ENCODE results near the gene PLA2G6.

The PLA2G6 gene

DNA sequence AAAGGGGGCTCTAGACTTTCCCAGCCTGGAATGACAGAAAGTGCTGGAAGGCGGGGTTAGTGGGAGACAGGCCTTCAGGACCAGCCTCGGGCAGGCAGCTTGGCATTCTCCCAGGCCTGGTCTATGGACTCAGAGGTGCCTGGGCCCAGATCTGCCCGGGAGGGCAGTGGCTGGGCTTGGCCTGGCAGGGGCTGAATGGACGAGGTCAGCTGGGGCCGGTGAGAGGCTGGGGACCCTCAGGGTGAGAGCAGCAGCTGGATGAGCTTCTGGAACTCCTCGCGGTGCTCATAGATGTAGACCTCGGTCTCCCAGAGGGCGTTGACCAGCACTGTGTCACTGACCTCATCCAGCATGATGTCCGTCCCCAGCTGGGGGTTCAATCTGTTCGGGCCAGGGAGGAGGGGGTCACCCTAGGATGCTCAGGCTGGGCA lies 69.7 kb downstream of the PLA2G6 start:
- DNase-seq (ENCODE audit: low read depth in 2 of 3, low spot score in 1 of 3) = no peak

DNA sequence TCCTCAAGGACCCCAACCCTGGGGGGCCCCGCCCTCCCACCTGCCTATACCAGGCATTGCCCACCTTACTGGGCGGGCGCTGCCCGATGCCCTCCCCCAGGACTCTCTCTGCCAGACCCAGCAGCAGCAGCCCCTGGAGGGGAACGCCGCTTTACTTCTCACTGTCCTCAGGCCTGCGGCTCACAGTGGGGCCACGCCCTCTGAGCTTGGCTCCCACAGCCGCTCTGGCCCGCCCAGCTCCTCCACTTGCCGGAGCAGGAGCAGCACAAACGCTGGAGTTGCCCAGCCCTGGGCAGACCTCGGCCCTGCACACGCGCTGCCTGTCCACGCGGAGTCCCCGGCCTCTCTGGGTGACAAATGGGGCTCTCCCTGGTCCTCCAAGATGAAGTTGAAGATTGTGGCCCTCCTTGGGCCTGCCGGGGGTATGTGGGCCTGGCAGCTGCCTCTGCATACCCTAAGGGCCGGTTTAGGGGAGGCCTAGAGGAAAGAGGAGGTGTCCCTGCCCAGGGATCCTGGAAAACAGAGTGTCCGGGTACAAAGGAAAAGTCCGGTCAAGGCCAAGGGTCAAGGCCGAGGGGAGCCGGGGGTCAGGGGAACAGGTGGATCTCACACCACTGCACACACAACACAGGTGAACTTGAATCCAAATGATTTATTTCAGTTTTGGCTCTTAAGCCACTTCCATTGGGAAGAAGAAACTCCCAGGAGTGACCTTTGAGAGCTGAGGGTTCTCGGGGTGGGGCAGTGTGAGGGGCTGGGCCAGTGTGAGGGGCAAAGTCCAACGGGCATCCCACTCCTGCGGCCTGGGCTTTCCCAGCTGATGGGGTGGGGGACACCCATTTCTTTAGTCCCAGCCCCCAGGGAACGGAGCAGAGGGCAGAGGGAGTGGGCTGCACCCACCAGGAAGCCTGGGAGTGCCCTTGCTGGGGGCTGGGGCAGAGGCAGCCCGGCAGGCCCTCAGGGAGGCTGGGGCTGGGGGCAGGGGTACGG lies 70.5 kb downstream of the PLA2G6 start:
- DNase-seq (ENCODE audit: low read depth in 2 of 3, low spot score in 1 of 3) = no peak

DNA sequence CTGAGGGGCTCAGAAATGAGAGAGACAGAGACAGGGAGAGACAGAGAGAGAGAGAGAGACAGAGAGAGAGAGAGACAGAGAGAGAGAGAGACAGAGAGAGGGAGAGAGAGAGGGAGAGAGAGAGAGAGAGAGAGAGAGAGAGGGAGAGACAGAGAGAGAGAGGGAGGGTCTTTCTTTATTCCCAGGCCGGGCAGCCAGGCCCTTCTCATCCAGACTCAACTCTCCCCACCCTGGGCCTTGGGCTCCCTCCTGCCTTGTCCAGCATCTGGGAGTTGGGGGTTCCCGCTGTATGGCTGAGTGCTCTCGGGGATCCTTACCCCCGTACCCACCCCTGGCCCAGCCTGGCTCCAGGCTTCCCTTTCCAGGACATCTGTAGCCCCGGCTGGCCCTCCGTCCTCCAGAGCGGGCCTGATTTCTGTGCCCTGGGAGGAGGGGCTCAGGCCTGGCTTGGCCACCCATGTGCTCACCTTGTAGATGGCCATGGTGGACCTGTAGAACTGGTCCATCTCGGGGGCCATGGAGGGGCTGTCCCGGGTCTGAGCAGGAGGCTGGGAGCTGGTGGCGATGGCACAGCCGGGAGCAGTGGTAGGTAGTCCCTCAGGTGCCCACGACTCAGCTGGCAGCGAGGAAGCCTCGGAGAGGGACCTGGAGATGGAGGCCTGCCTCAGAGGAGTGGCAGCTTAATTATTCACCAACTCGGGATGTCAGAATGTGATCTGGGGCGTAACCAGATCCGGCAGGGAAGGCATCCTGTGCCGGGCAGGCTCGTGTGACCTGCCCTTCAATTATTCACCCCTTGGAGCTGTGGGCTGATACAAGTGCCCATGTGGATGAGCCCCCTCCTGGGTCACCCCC lies 71.4 kb downstream of the PLA2G6 start, which contains the start of gene BAIAP2L2:
TSS of gene BAIAP2L2 (minus strand) at position 677 of the 855 bp plus-strand sequence. CDS start at position 518, 159 bp downstream.
- DNase-seq (ENCODE audit: low read depth in 2 of 3, low spot score in 1 of 3) = no peak

DNA sequence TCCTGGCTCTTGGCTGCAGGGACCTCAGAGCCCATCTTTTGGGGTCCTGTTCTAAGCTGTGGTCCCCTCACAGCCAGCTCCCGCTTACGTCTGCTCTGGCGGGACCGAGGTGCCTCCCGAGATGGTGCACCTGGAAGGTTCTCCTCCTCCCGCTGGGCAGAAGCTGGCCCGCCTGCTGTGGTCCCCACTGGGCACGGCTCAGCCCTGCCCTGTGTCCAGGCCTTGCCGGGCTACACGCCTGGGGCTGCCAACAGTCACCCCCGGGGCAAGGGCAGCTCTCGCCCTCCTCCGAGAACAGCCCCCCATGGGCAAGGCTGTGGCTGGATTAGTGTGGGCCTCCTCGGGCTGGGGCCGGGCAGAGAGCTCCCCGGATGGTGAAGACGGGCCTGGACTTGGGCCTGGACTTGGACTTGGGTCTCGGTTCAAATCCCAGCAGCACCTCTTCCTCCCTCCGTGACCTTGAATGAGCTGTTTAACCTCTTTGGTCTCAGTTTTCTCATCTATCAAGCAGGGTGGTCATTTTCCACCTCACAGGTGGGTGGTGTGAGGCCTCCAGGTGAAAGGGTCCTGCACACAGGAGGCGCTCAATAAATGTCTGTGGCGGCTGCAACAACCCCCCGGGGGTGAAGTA lies 72.1 kb downstream of the PLA2G6 start:
- DNase-seq (ENCODE audit: low read depth in 2 of 3, low spot score in 1 of 3) = no peak

DNA sequence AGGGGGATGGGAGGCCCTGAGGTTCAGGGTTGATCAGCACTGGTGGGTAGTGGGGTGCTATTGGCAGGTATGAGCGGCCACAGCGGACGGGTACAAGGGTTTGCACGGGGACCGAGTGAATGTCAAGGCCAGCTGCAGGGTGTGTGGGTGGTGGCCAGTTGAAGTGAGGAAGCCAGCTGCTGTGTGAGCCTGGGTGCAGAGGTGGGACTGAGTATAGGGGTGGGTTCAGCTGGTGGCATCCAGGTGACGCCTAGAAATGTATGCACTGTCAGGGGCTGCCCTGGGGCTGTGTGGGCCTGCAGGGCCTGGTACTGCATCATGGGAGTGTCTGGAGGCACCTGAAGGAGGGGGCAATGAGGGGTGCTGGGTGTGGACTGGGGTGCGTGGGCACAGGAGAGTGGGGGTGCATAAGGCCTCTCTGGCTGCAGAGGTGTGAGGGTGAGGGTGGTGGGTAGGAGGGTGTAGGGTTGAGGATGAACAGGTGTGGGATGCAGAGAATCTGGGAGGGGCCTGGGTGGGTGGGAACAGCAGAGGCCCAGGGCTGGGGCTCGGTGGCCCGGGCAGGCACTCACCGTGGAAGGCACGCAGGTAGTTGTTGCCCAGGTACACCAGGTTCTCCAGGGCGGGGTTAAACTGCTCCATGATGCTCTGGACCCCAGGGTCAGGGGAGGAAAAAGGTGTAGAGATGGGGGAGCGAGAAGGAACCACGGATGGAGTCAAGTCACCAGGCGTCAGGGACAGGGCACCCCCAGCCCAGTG lies 72.9 kb downstream of the PLA2G6 start:
- DNase-seq (ENCODE audit: low read depth in 2 of 3, low spot score in 1 of 3) = no peak

DNA sequence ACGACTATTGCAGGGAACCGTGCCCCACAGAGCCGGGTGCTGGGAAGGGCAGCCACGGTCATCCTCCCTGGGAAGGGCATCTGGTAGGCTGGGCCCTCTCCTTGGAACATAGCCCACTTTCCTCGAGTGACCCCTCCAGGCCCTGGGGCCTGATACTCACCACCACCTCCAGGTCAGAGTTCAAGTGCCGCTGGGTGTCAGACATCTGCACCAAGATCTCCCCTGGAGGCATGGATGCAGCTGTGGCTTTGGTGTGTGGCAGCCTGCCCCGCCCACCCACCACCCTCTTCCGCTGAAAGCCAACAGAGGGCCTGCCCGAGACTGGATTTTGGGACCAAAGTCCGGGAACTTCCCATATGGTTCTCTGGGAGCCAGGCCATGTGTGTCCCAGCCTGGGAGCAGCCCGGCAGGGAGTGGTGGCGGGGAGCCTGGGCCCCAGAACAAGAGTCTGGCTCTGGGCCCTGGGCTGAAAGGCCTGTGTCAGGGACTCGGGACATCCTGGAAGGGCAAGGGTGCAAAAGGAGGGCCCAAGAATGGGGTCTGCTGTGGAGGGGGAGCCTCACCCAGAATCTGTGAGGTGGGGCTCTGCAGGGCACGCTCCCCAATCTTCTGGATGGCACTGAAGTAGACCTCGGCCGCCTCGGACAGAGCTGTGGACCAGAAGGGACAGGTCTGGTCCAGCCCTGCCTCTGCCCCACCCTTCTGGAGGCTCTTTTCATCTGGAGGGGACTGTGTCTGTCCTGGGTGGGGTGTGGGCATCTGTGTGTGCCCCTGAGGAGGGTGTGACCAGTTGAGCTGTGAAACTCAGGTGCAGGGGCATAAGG lies 73.7 kb downstream of the PLA2G6 start:
- DNase-seq (ENCODE audit: low read depth in 2 of 3, low spot score in 1 of 3) = no peak

DNA sequence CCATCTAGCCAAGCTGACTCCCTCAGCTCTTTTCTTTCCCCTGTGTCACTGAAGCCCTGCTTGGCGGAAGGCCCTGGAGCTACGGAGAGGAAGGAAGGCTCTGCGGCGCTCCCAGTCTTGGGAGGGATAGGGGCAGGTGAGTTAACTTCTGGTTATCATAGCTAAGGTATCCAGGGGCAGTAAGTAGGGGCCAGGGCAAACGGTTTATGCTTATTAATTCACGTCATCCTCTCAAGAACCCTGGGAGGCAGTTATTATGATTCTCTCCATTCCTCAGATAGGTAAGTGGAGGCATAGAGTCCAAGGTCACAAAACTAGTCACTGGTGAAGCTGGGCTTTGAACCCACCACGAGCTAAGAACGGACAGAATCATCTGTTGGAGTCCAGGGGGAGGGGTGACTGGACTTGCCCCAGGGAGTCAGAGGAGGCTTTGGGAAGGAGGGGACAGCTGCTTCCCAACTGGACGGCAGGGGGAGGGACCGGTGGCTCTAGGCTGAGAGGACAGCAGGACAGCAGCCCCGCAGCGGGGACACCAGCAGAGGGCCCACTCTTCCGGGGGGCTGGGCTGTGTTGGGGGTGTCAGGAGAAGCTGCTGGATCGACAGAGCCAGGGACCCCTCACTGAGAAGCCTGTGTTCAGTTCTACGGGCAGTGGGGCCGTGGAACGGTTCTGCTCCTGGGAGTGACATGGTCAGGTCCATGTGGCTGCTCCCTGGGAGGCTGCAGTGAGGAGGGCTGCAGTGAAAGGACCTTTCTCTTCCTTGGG lies 74.6 kb downstream of the PLA2G6 start:
- no peak for DNase-seq (ENCODE audit: low read depth in 2 of 3, low spot score in 1 of 3)

DNA sequence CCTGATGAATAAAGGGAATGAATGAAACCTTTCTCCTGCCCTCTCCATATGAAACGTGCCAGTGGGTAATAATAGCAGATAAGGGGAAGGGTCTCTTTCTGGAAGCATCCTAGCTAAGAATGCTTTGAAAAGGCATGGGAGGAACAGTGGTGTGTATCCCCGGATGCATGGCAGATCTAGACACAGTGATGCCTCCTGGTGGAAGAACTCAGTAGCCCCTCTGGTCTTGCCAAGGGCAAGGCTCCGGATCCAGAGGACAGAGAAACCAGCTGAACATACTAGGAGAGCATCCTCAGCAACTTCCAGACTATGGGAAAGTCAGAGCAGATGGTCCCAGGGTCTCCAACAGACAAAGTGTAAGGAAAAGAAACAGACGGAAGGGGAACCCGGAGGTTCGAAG lies 77.5 kb downstream of the PLA2G6 start:
- no peak for DNase-seq (ENCODE audit: low read depth in 2 of 3, low spot score in 1 of 3)

DNA sequence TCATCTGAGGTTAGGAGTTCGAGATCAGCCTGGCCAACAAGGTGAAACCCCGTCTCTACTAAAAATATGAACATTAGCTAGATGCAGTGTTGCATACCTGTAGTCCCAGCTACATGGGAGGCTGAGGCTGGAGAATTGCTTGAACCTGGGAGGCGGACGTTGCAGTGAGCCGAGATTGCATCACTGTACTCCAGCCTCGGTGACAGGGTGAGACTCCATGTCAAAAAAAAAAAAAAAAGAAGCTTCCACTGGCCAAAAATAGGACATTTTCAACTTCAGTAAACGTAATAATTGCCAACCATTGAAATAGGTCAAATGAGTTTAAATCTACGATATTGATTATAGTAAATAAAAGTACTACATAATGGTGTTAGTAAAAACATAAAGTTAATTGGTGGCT lies 78.0 kb downstream of the PLA2G6 start:
- DNase-seq (ENCODE audit: low read depth in 2 of 3, low spot score in 1 of 3) = no peak

DNA sequence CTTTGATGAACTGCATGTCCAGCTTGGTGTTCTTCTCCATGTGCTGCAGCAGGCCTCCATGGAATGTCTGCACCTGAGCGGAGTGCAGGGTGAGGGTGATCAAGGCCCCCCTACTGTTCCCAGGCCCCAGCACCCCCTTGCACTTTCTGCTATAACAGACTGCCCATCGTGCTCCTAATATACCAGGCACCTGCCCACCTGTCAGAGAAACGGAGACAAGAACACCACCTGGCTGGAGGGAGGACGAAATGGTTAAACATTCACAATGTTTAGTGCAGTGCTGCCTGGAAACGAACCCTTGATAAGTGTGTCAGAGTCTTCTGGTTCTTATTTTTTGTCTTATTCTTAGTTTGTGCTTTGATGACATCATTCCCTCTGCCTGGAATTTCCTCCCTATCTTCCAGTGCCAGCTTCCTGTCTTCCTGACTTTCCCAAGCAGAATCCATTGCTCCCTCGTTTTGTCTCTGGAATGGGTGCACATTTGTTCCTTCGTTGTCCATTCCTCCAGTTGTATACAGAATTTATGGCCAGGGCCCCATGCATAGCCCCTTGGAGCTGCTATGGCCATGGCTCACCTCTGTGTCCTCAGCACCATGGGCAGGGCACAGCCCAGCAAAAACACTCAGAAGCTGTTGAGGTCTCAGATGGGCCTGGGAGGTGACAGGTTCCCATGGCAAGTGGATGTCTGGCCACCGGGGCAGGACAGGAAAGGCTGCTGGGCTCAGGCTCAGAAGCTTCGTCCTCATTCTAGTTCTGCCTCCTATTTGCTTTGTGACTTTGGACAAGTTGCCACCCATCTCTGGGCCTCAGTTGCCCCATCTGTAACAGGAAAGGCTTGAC lies 83.0 kb downstream of the PLA2G6 start:
- no peak for DNase-seq (ENCODE audit: low read depth in 2 of 3, low spot score in 1 of 3)

DNA sequence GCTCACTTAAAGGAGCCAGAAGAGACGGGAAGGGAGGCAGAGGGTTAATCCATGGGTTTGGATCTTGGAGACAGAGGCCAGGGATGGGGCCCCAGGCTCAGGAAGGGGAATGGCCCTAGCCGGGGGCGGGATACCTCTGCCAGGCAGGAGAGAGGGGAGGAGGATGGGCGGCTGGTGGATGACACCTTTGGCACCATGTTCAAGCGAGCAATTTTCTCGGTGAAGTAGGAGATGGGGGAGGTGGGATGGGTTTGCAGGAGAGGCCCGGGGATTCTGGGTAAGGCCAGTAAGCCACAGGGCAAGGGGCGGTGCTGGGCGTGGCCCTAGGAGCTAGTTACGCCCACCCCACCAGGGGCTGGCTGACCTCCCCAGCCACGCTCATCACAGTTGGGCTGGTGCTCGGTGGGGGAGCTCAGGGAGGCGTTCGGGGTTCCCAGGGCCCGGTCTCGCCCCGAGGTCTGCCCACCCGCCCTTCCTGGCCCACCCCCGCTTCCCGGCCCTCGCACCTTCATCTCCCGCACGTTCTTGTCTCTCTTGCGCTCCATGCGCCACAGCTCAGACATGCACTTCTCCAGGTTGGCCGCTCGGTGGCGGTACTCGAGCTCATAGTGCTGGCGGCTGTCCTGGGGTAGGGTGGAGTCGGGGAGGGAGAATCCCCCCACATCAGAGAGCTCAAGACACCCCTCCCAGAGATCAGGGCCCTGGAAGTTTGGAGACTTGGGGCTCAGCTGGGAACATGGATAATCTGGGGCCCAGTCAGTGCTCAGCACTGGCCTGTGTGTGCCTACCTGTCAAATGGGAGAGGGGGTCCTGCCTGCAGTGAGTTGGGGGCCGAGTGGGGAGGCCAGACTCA lies 83.8 kb downstream of the PLA2G6 start:
- no peak for DNase-seq (ENCODE audit: low read depth in 2 of 3, low spot score in 1 of 3)

DNA sequence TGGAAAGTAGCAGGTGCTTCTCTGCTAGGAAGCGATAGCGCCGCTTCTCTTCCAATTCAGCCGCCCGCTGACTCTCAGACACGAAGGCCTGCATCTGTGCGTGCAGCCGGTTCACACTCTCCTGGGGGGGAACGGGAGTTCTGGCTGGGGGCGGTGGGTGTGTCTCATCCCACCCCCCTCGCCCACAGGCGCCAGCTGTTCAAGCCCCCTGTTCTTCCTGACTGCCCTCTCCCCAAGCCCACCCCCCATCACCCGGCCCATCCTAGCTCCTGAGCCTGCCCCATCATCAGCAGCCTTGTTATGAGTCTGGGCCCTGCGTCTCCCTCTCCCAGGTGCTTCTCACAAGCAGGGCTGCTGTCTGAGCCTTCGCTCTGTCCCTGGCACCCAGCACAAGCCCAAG lies 84.6 kb downstream of the PLA2G6 start:
- DNase-seq (ENCODE audit: low read depth in 2 of 3, low spot score in 1 of 3) = no peak

DNA sequence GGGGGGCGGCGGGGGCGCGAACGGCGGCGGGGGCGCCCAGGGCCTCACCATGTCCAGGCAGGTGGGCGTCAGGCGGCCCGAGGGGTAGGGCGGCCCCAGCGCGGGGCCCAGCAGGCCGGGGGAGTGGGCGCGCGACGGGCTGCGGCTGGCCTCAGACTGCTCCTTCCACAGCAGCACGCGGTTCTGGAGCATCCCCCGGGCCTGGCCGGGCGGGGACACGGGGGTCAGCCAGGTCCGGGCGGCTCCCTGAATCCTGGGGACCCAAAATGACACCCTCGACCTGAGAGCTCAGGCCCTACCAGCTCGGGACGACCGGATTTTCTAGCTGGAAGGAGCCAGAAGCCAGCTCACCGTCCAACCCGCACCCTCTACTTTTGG lies 92.2 kb downstream of the PLA2G6 start:
- no peak for DNase-seq (ENCODE audit: low read depth in 2 of 3, low spot score in 1 of 3)

DNA sequence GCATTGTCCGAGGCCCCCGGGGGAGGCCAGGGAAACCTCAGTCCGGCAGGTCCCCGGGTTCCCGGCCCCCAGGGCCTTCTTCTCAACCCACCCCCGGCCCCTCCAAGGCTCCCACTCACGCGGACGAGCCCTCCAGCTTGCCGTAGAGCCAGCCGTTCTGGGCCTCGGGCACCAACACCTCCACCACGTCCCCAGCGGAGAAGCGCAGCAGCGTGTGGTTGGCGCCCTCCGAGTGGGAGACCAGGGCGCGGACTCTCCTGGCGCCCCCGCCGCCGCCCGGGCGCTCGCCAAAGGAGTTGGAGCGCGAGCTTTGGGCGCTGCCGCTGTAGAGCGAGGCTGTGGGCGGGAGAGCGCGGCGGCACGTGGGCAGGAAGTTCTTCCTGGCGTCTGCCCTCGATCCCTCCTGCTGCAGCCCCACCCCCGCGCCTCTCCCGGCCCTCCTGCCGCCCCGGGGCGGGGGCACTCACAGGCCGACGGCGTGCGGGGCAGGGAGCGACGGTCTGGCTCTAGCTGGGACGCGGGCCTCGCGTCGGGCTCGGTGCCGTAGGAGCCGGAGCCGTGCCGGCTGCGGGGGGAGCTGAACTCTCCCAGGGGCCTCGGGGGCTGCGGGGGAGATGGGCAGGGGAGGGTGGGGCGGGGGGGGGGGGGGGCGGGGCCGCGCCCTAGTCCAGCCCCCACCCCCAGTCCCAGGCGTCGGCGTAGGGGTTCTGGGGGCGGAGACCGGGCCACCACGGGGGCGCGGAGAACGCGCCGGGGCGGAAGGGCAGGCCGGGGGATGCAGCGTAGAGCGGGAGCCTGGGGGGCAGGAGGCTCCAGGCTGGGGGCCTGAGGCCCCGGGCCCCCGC lies 92.8 kb downstream of the PLA2G6 start:
- DNase-seq (ENCODE audit: low read depth in 2 of 3, low spot score in 1 of 3) = no peak

DNA sequence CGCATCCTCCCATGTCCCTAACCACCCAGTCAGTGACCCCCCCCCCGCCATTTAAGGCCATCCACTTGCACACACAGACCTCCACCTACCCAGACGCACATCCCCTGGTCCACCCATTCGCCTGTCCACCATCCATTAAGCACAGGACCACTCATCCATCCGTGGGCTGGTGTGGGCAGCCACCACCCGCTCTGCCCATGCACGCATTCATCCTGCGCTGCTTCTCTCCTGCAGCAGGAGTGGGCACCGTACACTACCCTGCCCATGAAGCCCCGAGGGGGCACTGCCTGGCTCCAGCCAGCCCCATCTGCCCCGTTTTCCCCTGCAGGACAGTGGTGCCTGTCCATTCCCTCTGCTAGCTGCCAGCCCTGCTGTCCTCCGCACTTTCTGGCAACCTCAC lies 93.8 kb downstream of the PLA2G6 start:
- no peak for DNase-seq (ENCODE audit: low read depth in 2 of 3, low spot score in 1 of 3)

DNA sequence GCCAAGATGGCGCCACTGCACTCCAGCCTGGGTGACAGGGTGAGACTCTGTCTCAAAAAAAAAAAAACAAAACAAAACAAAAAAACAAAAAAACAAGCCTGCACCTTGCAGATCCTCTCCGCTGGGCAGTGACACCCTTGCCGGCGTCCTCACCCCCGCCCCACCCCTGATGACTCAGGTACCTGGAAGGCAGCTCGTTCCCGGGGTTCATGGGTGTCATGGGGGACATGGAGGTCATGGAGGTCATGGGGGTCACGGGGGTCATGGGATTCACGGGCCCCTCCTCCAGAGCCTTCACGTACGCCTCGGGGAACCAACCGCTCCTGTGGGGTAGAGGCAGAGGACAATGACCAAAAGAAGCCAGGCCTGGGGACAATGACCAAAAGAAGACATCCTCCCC lies 94.7 kb downstream of the PLA2G6 start:
- no peak for DNase-seq (ENCODE audit: low read depth in 2 of 3, low spot score in 1 of 3)
